ENCODE results near the gene DTX1.

GRCh38 chr12:113054948-113055486, 1.5 kb upstream of the DTX1 start:
- TF ChIP-seq POLR2AphosphoS5 (IDR thresholded peaks at IDR 0.05) (no peak), POLR2A (IDR thresholded peaks at IDR 0.05) (no peak)

All from stomach (tissue), 4 donors.